CD14-positive monocyte (primary cell): ENCODE data around the gene PSMB10. TPM values are rescaled to one million over a fixed set of nuclear protein-coding genes. Genes with fewer than 3 reads are reported as not detected.

ENCODE experiments used
- DNase-seq, 3 donors: peaks; one replicate each; pipeline ENCODE4 v3.0.0-alpha.2; 2011 to 2022
- H2AFZ ChIP-seq: 2 replicates; pipeline ENCODE4 v1.6.0; 2012; ENCODE audit warnings: mild to moderate bottlenecking, low read depth, low read length, inconsistent platforms; ENCODE audit not compliant: insufficient read depth, poor library complexity, severe bottlenecking
- H3K27ac ChIP-seq, 2 donors: 1 replicate in 1 of 2; 2 replicates in 1 of 2; pipeline ENCODE4 v1.5.1; 2012 to 2013; ENCODE audit warnings: low read length in 2 of 2, control low read depth in 1 of 2, inconsistent platforms in 1 of 2, low read depth in 1 of 2, mild to moderate bottlenecking in 1 of 2
- H3K27me3 ChIP-seq, 2 donors: one replicate each; pipeline versions ENCODE4 v1.6.0 to v1.6.1; 2011 to 2013; ENCODE audit warnings: low read length in 2 of 2; ENCODE audit not compliant: control insufficient read depth in 2 of 2, insufficient read depth in 2 of 2
- H3K36me3 ChIP-seq, 2 donors: replicated peaks in 1 of 2; 1 replicate in 1 of 2; 2 replicates in 1 of 2; pipeline versions ENCODE4 v1.5.1 to v1.6.1; 2012 to 2013; ENCODE audit warnings: low read length in 2 of 2, control low read depth in 1 of 2, inconsistent platforms in 1 of 2, mild to moderate bottlenecking in 1 of 2; ENCODE audit not compliant: insufficient read depth in 2 of 2, control insufficient read depth in 1 of 2
- H3K4me1 ChIP-seq, 2 donors: 1 replicate in 1 of 2; 2 replicates in 1 of 2; pipeline versions ENCODE4 v1.5.1 to v1.6.1; 2012 to 2013; ENCODE audit warnings: low read length in 2 of 2, control low read depth in 1 of 2, inconsistent platforms in 1 of 2, mild to moderate bottlenecking in 1 of 2, moderate library complexity in 1 of 2; ENCODE audit not compliant: insufficient read depth in 2 of 2, control insufficient read depth in 1 of 2
- H3K4me2 ChIP-seq: replicated peaks from 2 replicates; pipeline ENCODE3; 2012; ENCODE audit warnings: low read length, moderate library complexity, mild to moderate bottlenecking; ENCODE audit not compliant: poor library complexity, severe bottlenecking; ENCODE audit errors: extremely low read depth
- H3K4me3 ChIP-seq, 3 experiments: fragments of 200-600 bp in 1 of 3; sonication (generic) in 1 of 3; replicated peaks in 1 of 3; 1 replicate in 2 of 3; 2 replicates in 1 of 3; pipeline ENCODE4 v1.5.1; 2011 to 2013; ENCODE audit warnings: low read length in 3 of 3, mild to moderate bottlenecking in 3 of 3, control low read depth in 2 of 3, low read depth in 2 of 3, inconsistent platforms in 1 of 3, moderate library complexity in 1 of 3
- H3K79me2 ChIP-seq: 2 replicates; pipeline ENCODE4 v1.6.0; 2012; ENCODE audit warnings: mild to moderate bottlenecking, control low read depth, inconsistent platforms, low read length, moderate library complexity; ENCODE audit not compliant: insufficient read depth
- H3K9ac ChIP-seq: 2 replicates; pipeline ENCODE4 v1.6.0; 2017; ENCODE audit warnings: low read length, mild to moderate bottlenecking; ENCODE audit not compliant: insufficient read depth, poor library complexity, severe bottlenecking
- H3K9me3 ChIP-seq, 2 donors: replicated peaks in 1 of 2; 1 replicate in 1 of 2; 2 replicates in 1 of 2; pipeline versions ENCODE4 v1.5.1 to v1.6.1; 2012 to 2013; ENCODE audit warnings: low read length in 2 of 2, control low read depth in 1 of 2; ENCODE audit not compliant: control insufficient read depth in 1 of 2, insufficient read depth in 1 of 2
- H4K20me1 ChIP-seq: 2 replicates; pipeline ENCODE4 v1.6.0; 2012; ENCODE audit warnings: mild to moderate bottlenecking, low read length, control low read depth, moderate library complexity; ENCODE audit not compliant: insufficient read depth
- H3K27ac Mint-ChIP-seq, 7 donors: one replicate each; pipeline ENCODE4 v1.8.0; 2020; ENCODE audit warnings: mild to moderate bottlenecking in 7 of 7, mixed read lengths in 7 of 7, moderate library complexity in 6 of 7, inconsistent platforms in 2 of 7
- H3K27me3 Mint-ChIP-seq, 3 donors: one replicate each; pipeline ENCODE4 v1.8.0; 2021 to 2022; ENCODE audit warnings: low read depth in 3 of 3, mild to moderate bottlenecking in 3 of 3, mixed read lengths in 3 of 3, moderate library complexity in 3 of 3, inconsistent platforms in 1 of 3
- H3K36me3 Mint-ChIP-seq, 2 donors: one replicate each; pipeline ENCODE4 v1.8.0; 2020; ENCODE audit warnings: mixed read lengths in 2 of 2, inconsistent platforms in 1 of 2, mild to moderate bottlenecking in 1 of 2
- H3K4me1 Mint-ChIP-seq: one replicate; pipeline ENCODE4 v1.8.0; 2020; ENCODE audit warnings: mild to moderate bottlenecking, mixed read lengths
- H3K4me3 Mint-ChIP-seq, 2 donors: one replicate each; pipeline ENCODE4 v1.8.0; 2020; ENCODE audit warnings: mild to moderate bottlenecking in 2 of 2, mixed read lengths in 2 of 2, moderate library complexity in 1 of 2
- H3K9me3 Mint-ChIP-seq, 7 donors: one replicate each; pipeline ENCODE4 v1.8.0; 2020 to 2022; ENCODE audit warnings: mixed read lengths in 7 of 7, mild to moderate bottlenecking in 6 of 7, moderate library complexity in 6 of 7, inconsistent platforms in 2 of 7
- WGBS: methylation state at CpG from one replicate; pipeline ENCODE4 v1.1.5; 2013; ENCODE audit warnings: missing lambda C conversion rate; ENCODE audit not compliant: insufficient coverage; 5-methylcytosine and 5-hydroxymethylcytosine counted together
- intact Hi-C, 2 donors: fragments of 100-400 bp; cut with micrococcal nuclease; formaldehyde crosslinking; loops; one replicate each; pipeline versions ENCODE4 v1.15.0 to v1.15.1; 2023
- polyA plus RNA-seq, 3 donors: library from polyadenylated mRNA; depleted of rRNA in 1 of 3; unstranded in 2 of 3; stranded (reverse) in 1 of 3; fragments of 300-500 nt in 2 of 3; fragments of >200 nt in 1 of 3; fragmentation: Illumina TruSeq in 2 of 3; gene quantifications; 1 replicate in 2 of 3; 2 replicates in 1 of 3; pipeline ENCODE4 v1.2.3, GENCODE V29; 2012 to 2021
- TF ChIP-seq, protein P1 (sequence below): fragments of 200-600 bp; IDR thresholded peaks from one replicate; pipeline ENCODE4 v1.8.0; 2022; ENCODE audit warnings: antibody characterized with exemption, mild to moderate bottlenecking

The PSMB10 gene
- polyA plus RNA-seq, 3 donors: 158 to 798 (median 609) TPM

DNA sequence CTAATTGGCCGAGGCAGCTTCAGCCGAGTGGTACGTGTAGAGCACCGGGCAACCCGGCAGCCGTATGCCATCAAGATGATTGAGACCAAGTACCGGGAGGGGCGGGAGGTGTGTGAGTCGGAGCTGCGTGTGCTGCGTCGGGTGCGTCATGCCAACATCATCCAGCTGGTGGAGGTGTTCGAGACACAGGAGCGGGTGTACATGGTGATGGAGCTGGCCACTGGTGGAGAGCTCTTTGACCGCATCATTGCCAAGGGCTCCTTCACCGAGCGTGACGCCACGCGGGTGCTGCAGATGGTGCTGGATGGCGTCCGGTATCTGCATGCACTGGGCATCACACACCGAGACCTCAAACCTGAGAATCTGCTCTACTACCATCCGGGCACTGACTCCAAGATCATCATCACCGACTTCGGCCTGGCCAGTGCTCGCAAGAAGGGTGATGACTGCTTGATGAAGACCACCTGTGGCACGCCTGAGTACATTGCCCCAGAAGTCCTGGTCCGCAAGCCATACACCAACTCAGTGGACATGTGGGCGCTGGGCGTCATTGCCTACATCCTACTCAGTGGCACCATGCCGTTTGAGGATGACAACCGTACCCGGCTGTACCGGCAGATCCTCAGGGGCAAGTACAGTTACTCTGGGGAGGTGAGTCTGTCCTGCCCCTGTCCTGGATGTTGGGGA, 27.5 kb downstream of the PSMB10 start:
- no peak for DNase-seq
- Histone ChIP-seq H3K27ac (no peak overlapping the region), H3K4me3 (no peak overlapping the region), H3K36me3 (peaks cover 37 to 43% of the 10 kb centered on the region in 2 donors), H3K4me1 (no peaks in the 10 kb centered on the region), H3K9me3 (no peaks in the 10 kb centered on the region), H3K79me2 (peaks cover 6% of the 10 kb centered on the region), H3K27me3 (no peaks in the 10 kb centered on the region), H2AFZ (no peak overlapping the region), H3K9ac (no peak overlapping the region), H4K20me1 (peaks cover 48% of the 10 kb centered on the region), H3K4me2 (no peak overlapping the region)
- intact Hi-C loops: no loop called here
- H3K4me1 Mint-ChIP-seq: no peaks in the 10 kb centered on the region
- peak overlapping the region in 1 of 7 donors; percentile 69 for H3K27ac Mint-ChIP-seq
- H3K36me3 Mint-ChIP-seq: peaks cover 38 to 55% of the 10 kb centered on the region in 2 donors
- no peak overlapping the region for H3K4me3 Mint-ChIP-seq
- H3K9me3 Mint-ChIP-seq: peaks cover 0 to 3% (median 0%) of the 10 kb centered on the region in 7 donors
- 98% methylated on average over 28 of the region's 36 CpGs for WGBS
- TF ChIP-seq, protein P1, sequence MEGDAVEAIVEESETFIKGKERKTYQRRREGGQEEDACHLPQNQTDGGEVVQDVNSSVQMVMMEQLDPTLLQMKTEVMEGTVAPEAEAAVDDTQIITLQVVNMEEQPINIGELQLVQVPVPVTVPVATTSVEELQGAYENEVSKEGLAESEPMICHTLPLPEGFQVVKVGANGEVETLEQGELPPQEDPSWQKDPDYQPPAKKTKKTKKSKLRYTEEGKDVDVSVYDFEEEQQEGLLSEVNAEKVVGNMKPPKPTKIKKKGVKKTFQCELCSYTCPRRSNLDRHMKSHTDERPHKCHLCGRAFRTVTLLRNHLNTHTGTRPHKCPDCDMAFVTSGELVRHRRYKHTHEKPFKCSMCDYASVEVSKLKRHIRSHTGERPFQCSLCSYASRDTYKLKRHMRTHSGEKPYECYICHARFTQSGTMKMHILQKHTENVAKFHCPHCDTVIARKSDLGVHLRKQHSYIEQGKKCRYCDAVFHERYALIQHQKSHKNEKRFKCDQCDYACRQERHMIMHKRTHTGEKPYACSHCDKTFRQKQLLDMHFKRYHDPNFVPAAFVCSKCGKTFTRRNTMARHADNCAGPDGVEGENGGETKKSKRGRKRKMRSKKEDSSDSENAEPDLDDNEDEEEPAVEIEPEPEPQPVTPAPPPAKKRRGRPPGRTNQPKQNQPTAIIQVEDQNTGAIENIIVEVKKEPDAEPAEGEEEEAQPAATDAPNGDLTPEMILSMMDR: no peak
- H3K27me3 Mint-ChIP-seq: peaks cover 0 to 2% (median 0%) of the 10 kb centered on the region in 3 donors

DNA sequence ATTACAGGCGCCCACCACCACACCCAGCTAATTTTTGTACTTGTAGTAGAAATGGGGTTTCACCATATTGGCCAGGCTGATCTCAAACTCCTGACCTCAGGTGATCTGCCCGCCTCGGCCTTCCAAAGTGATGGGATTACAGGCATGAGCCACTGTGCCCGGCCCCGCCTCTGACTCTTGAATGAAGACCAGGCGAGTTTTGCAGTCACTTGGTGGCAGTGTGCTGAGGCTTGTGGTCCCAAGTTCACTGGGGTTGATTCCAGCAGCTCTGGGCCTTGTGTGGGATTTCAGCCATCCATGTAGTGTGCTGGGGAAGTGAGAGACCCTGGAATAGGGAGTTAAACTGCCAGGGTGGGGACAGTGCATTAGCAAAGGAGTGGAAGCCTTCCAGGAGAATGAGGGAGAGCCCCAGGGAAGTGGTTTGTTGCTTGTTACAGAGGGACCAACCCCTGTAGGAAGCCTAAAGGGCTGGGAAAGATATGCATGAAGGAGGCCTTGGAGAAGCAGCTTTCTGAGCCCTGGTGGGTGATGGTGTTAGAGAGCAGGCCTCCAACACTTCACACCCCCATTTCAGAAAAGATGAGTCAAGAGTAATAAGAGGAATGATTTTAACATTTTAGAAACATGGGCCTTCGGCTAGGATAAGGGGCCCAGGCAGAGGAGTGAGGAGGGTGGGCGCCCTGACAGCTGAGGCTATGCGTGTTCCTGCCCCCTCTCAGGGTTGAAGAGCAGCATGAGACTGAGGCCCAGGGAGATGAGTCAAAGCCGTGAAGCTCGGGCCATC, 29.1 kb downstream of the PSMB10 start:
- intact Hi-C loops: no loop called here
- Histone ChIP-seq H3K4me1 (no peaks in the 10 kb centered on the region), H3K9me3 (no peaks in the 10 kb centered on the region), H4K20me1 (peaks cover 47% of the 10 kb centered on the region), H2AFZ (no peak overlapping the region), H3K36me3 (peaks cover 47 to 56% of the 10 kb centered on the region in 2 donors), H3K4me2 (no peak overlapping the region), H3K9ac (no peak overlapping the region), H3K27me3 (no peaks in the 10 kb centered on the region), H3K27ac (no peak overlapping the region), H3K4me3 (no peak overlapping the region), H3K79me2 (peaks cover 9% of the 10 kb centered on the region)
- peaks cover 0 to 3% (median 0%) of the 10 kb centered on the region in 7 donors for H3K9me3 Mint-ChIP-seq
- H3K27me3 Mint-ChIP-seq: peaks cover 0 to 3% (median 0%) of the 10 kb centered on the region in 3 donors
- no peak for DNase-seq
- no peaks in the 10 kb centered on the region for H3K4me1 Mint-ChIP-seq
- no peak overlapping the region for H3K4me3 Mint-ChIP-seq
- peaks cover 40 to 61% of the 10 kb centered on the region in 2 donors for H3K36me3 Mint-ChIP-seq
- TF ChIP-seq, protein P1: no peak
- 98% methylated on average over 10 of the region's 11 CpGs for WGBS
- H3K27ac Mint-ChIP-seq: peak overlapping the region in 3 of 7 donors; percentile 9 to 53 (median 15)
